ENCODE results near the gene SH3BP2.
A peak's percentile ranks its signal among the peaks of the same experiment; 100 is the strongest.

SH3BP2 gene

GRCh38 chr4:2790583-2791517 is 2.0 kb upstream of the SH3BP2 start:
- Histone ChIP-seq H3K4me3 (replicated peaks; ENCODE audit: low read depth, low read length) (no peak overlapping the region), H3K27me3 (replicated peaks; ENCODE audit: control insufficient read depth, insufficient read depth, low read length) (no peaks in the 10 kb centered on the region), H3K36me3 (ENCODE audit: control insufficient read depth, insufficient read depth, low read length) (no peaks in the 10 kb centered on the region)
- no peak for TF ChIP-seq CTCF (IDR thresholded peaks at IDR 0.05; ENCODE audit: insufficient read depth, low read length, poor library complexity, severe bottlenecking)
- DNase-seq (ENCODE audit: extremely low read depth, insufficient read length) = peak; percentile 17

- Histone ChIP-seq H3K4me3 (replicated peaks; ENCODE audit: low read depth, low read length) (no peak overlapping the region), H3K27me3 (replicated peaks; ENCODE audit: control insufficient read depth, insufficient read depth, low read length) (no peaks in the 10 kb centered on the region), H3K36me3 (ENCODE audit: control insufficient read depth, insufficient read depth, low read length) (no peaks in the 10 kb centered on the region)
- DNase-seq (ENCODE audit: extremely low read depth, insufficient read length) = no peak
- TF ChIP-seq CTCF (IDR thresholded peaks at IDR 0.05; ENCODE audit: insufficient read depth, low read length, poor library complexity, severe bottlenecking) = no peak
These were observed 1.1 kb upstream of the SH3BP2 start for GRCh38 chr4:2791518-2792395.

- H3K27me3 ChIP-seq (replicated peaks; ENCODE audit: control insufficient read depth, insufficient read depth, low read length) = no peaks in the 10 kb centered on the region
- no peak overlapping the region for H3K4me3 ChIP-seq (replicated peaks; ENCODE audit: low read depth, low read length)
- no peak for TF ChIP-seq CTCF (IDR thresholded peaks at IDR 0.05; ENCODE audit: insufficient read depth, low read length, poor library complexity, severe bottlenecking)
- H3K36me3 ChIP-seq (ENCODE audit: control insufficient read depth, insufficient read depth, low read length) = no peaks in the 10 kb centered on the region
- DNase-seq (ENCODE audit: extremely low read depth, insufficient read length) = no peak
These were observed 532 bp upstream of the SH3BP2 start for GRCh38 chr4:2792396-2792710.

- no peaks in the 10 kb centered on the region for H3K36me3 ChIP-seq (ENCODE audit: control insufficient read depth, insufficient read depth, low read length)
- H3K27me3 ChIP-seq (replicated peaks; ENCODE audit: control insufficient read depth, insufficient read depth, low read length) = no peaks in the 10 kb centered on the region
- DNase-seq (ENCODE audit: extremely low read depth, insufficient read length) = peak; percentile 16
- H3K4me3 ChIP-seq (replicated peaks; ENCODE audit: low read depth, low read length) = peak overlapping the region; percentile 61
- TF ChIP-seq CTCF (IDR thresholded peaks at IDR 0.05; ENCODE audit: insufficient read depth, low read length, poor library complexity, severe bottlenecking) = no peak
These were observed 951 bp downstream of the SH3BP2 start for GRCh38 chr4:2793586-2794485.

GRCh38 chr4:2794486-2795299 is 1.8 kb downstream of the SH3BP2 start:
- Histone ChIP-seq H3K4me3 (replicated peaks; ENCODE audit: low read depth, low read length) (no peak overlapping the region), H3K36me3 (ENCODE audit: control insufficient read depth, insufficient read depth, low read length) (no peaks in the 10 kb centered on the region), H3K27me3 (replicated peaks; ENCODE audit: control insufficient read depth, insufficient read depth, low read length) (no peaks in the 10 kb centered on the region)
- DNase-seq (ENCODE audit: extremely low read depth, insufficient read length) = peak; percentile 13
- no peak for TF ChIP-seq CTCF (IDR thresholded peaks at IDR 0.05; ENCODE audit: insufficient read depth, low read length, poor library complexity, severe bottlenecking)
